ENCODE measurements around the gene CLTCL1. TPM values are rescaled to one million over a fixed set of nuclear protein-coding genes. Genes with fewer than 3 reads are reported as not detected.

Gene CLTCL1
- total and polyA plus RNA-seq, 2 donors (not counting 1 experiment from before 2014, with no cell fraction given), result 1.0 to 5.5 TPM

- Histone ChIP-seq H3K9ac (ENCODE audit: low read length) (no peak overlapping the region), H4K20me1 (ENCODE audit: control insufficient read depth, insufficient read depth, low read length, poor library complexity, severe bottlenecking) (no peaks in the 10 kb centered on the region), H3K79me2 (ENCODE audit: control insufficient read depth, insufficient read depth, low read length) (no peaks in the 10 kb centered on the region), H3K27me3 (replicated peaks in 1 of 4; ENCODE audit: control extremely low read depth in 1 of 4, control insufficient read depth in 3 of 4, insufficient read depth in 4 of 4, low read length in 3 of 4) (peaks cover 0 to 46% (median 17%) of the 10 kb centered on the region in 4 experiments), H3K27ac (ENCODE audit: low read length in 2 of 2) (no peak overlapping the region), H3K9me3 (ENCODE audit: control extremely low read depth in 1 of 3, control insufficient read depth in 2 of 3, insufficient read depth in 1 of 3, low read length in 2 of 3) (peaks cover 0 to 16% (median 0%) of the 10 kb centered on the region in 3 donors), H2AFZ (ENCODE audit: insufficient read depth, low read depth, low read length, poor library complexity, severe bottlenecking) (no peak overlapping the region), H3K36me3 (replicated peaks in 1 of 2; ENCODE audit: control extremely low read depth in 1 of 2, control insufficient read depth in 1 of 2, extremely low read depth in 1 of 2, insufficient read depth in 2 of 2, low read length in 1 of 2) (no peaks in the 10 kb centered on the region), H3K4me3 (ENCODE audit: control extremely low read depth in 1 of 5, extremely low read depth in 1 of 5, insufficient read depth in 1 of 5, low read depth in 2 of 5, low read length in 4 of 5) (no peak overlapping the region), H3K4me2 (replicated peaks; ENCODE audit: low read depth, low read length, poor library complexity, severe bottlenecking) (no peak overlapping the region), H3K4me1 (ENCODE audit: control insufficient read depth in 2 of 2, insufficient read depth in 2 of 2, low read length in 2 of 2) (peaks cover 13 to 16% of the 10 kb centered on the region in 2 donors)
- TF ChIP-seq, protein P1, sequence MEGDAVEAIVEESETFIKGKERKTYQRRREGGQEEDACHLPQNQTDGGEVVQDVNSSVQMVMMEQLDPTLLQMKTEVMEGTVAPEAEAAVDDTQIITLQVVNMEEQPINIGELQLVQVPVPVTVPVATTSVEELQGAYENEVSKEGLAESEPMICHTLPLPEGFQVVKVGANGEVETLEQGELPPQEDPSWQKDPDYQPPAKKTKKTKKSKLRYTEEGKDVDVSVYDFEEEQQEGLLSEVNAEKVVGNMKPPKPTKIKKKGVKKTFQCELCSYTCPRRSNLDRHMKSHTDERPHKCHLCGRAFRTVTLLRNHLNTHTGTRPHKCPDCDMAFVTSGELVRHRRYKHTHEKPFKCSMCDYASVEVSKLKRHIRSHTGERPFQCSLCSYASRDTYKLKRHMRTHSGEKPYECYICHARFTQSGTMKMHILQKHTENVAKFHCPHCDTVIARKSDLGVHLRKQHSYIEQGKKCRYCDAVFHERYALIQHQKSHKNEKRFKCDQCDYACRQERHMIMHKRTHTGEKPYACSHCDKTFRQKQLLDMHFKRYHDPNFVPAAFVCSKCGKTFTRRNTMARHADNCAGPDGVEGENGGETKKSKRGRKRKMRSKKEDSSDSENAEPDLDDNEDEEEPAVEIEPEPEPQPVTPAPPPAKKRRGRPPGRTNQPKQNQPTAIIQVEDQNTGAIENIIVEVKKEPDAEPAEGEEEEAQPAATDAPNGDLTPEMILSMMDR (IDR thresholded peaks at IDR 0.05), result no peak
- TF ChIP-seq EZH2 (IDR thresholded peaks at IDR 0.05; ENCODE audit: borderline replicate concordance, insufficient read depth, low read depth, low read length, poor library complexity, severe bottlenecking), result no peak
- intact Hi-C loops (cut with micrococcal nuclease), result no loop called here
- ATAC-seq (ENCODE audit: low read depth) (no peak), DNase-seq (no peak)
- Mint-ChIP-seq H3K9me3 (ENCODE audit: insufficient read depth) (peaks cover 4% of the 10 kb centered on the region), H3K27ac (no peak overlapping the region), H3K4me1 (peaks cover 11% of the 10 kb centered on the region), H3K27me3 (peaks cover 35% of the 10 kb centered on the region), H3K4me3 (no peak overlapping the region)
- POLR2A ChIA-PET, result interaction anchor here (0.6 kb wide), 1 partner anchor 642 kb away, joined by 4 read pairs; no protein-coding TSS in a partner anchor
- CTCF ChIA-PET, result interaction anchor here (0.8 kb wide), 1 partner anchor 8 kb away, joined by 3 read pairs; the partner anchor contains the start of gene ESS2
- 53% methylated on average over 8 of the region's 11 CpGs for WGBS (ENCODE audit: insufficient coverage)
These were observed 138.3 kb downstream of the CLTCL1 start for GRCh38 chr22:19152942-19153883.

Data from B cell (primary cell).